Left ventricle myocardium inferior (tissue), 1 donor: ENCODE measurements around the gene TFG. TPM values are rescaled to one million over a fixed set of nuclear protein-coding genes. Genes with fewer than 3 reads are reported as not detected.

Source experiments
- DNase-seq: peaks from one replicate; pipeline ENCODE4 v3.0.0-alpha.2; 2020
- H3K27ac ChIP-seq: fragments of 200-600 bp; replicated peaks from 2 replicates; pipeline ENCODE4 v1.8.0; 2021
- H3K27me3 ChIP-seq: fragments of 200-600 bp; 2 replicates; pipeline ENCODE4 v1.8.0; 2021; ENCODE audit warnings: low read depth
- H3K36me3 ChIP-seq: fragments of 200-600 bp; 2 replicates; pipeline ENCODE4 v1.8.0; 2021
- H3K4me1 ChIP-seq: fragments of 200-600 bp; 2 replicates; pipeline ENCODE4 v1.8.0; 2021
- H3K4me3 ChIP-seq: fragments of 200-600 bp; 2 replicates; pipeline ENCODE4 v1.8.0; 2021; ENCODE audit warnings: mild to moderate bottlenecking, moderate library complexity
- H3K9me3 ChIP-seq: fragments of 200-600 bp; replicated peaks from 2 replicates; pipeline ENCODE4 v1.8.0; 2021
- intact Hi-C: fragments of 100-400 bp; cut with micrococcal nuclease; formaldehyde crosslinking; loops from one replicate; pipeline ENCODE4 v1.11.0; 2022
- total RNA-seq: library from RNA; stranded (reverse); fragmentation: NEBNext Ultra II Directional; extraction: Animal tissue kit (Norgen Biotek cat#: 25700); gene quantifications from one replicate; pipeline ENCODE4 v1.2.1, GENCODE V29; 2021
- TF ChIP-seq, protein P1 (sequence below): fragments of 200-600 bp; IDR thresholded peaks from 2 replicates; pipeline ENCODE4 v1.8.0; 2021; ENCODE audit warnings: antibody characterized with exemption, mild to moderate bottlenecking, borderline replicate concordance
- donor health status: DM: no; HTN: yes; CAD: no; lungs with severe emphysema.

The TFG gene
- total RNA-seq, 1 donor from 2014 or later = 114 TPM

DNA sequence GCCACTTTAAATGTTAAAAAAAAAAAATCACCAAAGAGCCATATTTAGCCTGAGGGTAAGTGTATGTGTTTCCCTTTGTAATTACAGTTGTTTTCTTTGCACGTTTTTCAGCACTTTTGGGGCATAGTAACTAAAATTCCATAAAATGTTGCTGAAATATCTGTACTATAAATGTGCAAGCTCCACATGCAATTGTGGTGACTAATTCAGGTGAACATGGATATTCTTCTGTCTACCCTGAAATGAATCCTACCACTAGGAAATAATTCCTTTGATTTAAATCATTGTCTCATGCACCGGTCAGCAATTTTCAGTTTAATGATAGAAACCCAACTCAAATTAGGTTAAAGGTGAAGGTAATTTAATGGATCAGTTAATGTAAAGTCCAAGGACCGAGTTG, 13.1 kb upstream of the TFG start:
- Histone ChIP-seq H3K9me3 (no peaks in the 10 kb centered on the region), H3K4me1 (no peaks in the 10 kb centered on the region), H3K27me3 (peaks cover 43% of the 10 kb centered on the region), H3K27ac (no peak overlapping the region), H3K4me3 (no peak overlapping the region), H3K36me3 (no peaks in the 10 kb centered on the region)
- TF ChIP-seq, protein P1, sequence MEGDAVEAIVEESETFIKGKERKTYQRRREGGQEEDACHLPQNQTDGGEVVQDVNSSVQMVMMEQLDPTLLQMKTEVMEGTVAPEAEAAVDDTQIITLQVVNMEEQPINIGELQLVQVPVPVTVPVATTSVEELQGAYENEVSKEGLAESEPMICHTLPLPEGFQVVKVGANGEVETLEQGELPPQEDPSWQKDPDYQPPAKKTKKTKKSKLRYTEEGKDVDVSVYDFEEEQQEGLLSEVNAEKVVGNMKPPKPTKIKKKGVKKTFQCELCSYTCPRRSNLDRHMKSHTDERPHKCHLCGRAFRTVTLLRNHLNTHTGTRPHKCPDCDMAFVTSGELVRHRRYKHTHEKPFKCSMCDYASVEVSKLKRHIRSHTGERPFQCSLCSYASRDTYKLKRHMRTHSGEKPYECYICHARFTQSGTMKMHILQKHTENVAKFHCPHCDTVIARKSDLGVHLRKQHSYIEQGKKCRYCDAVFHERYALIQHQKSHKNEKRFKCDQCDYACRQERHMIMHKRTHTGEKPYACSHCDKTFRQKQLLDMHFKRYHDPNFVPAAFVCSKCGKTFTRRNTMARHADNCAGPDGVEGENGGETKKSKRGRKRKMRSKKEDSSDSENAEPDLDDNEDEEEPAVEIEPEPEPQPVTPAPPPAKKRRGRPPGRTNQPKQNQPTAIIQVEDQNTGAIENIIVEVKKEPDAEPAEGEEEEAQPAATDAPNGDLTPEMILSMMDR = no peak
- intact Hi-C loops = no loop called here
- DNase-seq = no peak

DNA sequence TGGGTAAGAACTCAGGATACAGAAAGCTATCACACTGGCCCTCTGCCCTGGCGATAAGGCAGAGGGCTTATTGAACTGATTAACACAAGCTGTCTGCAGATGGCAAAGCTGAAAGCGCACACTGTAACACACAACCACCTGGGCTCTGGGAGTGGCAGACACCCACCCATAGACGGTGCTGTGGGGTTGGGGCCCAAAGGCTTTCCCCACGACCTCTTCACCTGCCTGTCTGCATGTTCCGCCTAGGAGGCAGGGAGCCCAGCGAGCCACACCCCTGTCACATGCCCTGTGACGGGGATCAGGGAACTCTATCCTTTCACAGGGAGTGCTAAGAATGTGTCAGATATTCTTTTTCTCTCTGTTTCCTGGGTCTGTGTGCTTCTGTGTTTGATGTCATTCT, 12.1 kb upstream of the TFG start:
- Histone ChIP-seq H3K36me3 (no peaks in the 10 kb centered on the region), H3K4me3 (no peak overlapping the region), H3K27ac (no peak overlapping the region), H3K4me1 (no peaks in the 10 kb centered on the region), H3K27me3 (peaks cover 42% of the 10 kb centered on the region), H3K9me3 (no peaks in the 10 kb centered on the region)
- no peak for DNase-seq
- intact Hi-C loops = no loop called here
- TF ChIP-seq, protein P1 = no peak

DNA sequence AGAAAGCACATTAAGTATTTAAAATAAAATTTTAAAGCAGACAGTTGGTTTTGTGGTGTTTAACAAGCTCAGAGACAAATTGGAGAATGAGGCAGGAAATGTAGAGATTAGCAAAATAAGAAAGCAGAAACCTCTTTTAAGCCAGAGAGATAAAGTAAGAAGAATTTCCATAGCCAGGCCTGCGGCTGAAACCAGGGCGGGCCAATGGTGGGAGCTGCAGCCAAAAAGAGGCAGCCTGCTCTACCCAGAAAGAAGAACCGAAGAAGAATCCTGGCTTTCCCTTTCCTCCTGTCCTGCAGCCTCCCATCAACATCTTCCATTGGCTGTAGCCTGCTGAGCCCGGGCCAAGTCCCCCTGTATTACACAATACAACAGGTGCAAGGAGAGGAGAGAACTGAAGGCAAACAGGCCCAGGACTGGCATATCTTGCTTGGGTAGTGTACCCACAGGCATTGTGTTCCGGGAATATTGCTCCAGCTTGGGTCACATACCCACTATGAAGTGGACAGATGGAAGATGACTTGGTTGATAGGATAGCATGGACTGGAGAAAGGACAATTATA, 11.5 kb upstream of the TFG start:
- DNase-seq = no peak
- no peaks in the 10 kb centered on the region for H3K36me3 ChIP-seq
- no peaks in the 10 kb centered on the region for H3K9me3 ChIP-seq
- H3K27me3 ChIP-seq = peaks cover 38% of the 10 kb centered on the region
- H3K27ac ChIP-seq = no peak overlapping the region
- intact Hi-C loops = no loop called here
- no peak overlapping the region for H3K4me3 ChIP-seq
- TF ChIP-seq, protein P1 = no peak
- no peaks in the 10 kb centered on the region for H3K4me1 ChIP-seq

DNA sequence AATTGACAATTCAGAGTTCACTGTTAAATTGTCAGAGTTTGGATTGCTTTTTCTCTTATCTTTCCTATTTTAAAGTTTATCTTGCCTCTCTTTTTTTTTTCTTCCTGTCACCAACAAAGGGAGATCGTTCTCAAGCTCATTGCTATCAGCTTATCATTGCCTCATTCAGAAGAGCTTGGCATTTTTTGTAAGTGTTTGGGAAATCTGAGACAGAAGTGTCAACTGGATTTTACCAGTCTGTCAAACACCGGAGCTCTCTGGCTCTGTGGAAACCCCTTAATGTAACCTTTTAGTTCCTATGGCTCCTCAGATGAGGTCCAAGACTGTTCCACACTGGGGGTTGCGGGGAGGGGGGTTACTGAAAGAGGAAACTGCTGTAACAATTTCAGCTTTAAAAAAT, 10.6 kb upstream of the TFG start:
- Histone ChIP-seq H3K27ac (no peak overlapping the region), H3K36me3 (no peaks in the 10 kb centered on the region), H3K27me3 (peaks cover 29% of the 10 kb centered on the region), H3K4me1 (no peaks in the 10 kb centered on the region), H3K9me3 (no peaks in the 10 kb centered on the region), H3K4me3 (no peak overlapping the region)
- TF ChIP-seq, protein P1 = no peak
- intact Hi-C loops = no loop called here
- no peak for DNase-seq

DNA sequence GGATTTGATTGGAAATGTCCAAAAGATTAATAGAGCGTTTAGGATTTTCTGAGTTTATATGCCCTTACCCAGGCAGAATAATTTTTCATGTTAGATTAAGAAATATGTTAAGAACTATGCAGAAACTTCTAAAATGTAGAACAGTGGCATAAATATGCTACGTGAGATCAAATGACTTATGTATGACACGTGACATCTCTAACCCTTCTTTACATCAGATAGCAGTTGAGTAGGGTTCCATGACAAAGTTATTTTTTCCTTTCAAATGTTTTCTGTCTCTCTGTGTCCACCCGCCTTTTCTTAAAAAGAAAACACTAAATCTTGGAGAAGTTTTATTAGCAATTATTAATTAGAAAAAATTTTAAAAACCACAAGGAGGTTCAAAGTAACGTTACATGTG, 8.6 kb upstream of the TFG start:
- intact Hi-C loops = no loop called here
- Histone ChIP-seq H3K36me3 (no peaks in the 10 kb centered on the region), H3K9me3 (no peaks in the 10 kb centered on the region), H3K4me3 (no peak overlapping the region), H3K27ac (no peak overlapping the region), H3K4me1 (no peaks in the 10 kb centered on the region), H3K27me3 (peaks cover 20% of the 10 kb centered on the region)
- no peak for DNase-seq
- TF ChIP-seq, protein P1 = no peak
